HepG2 (cell line): ENCODE results near the gene MGAT5. TPM values are rescaled to one million over a fixed set of nuclear protein-coding genes. Genes with fewer than 3 reads are reported as not detected.
A peak's percentile ranks its signal among the peaks of the same experiment; 100 is the strongest.

Experiments used
- DBP ChIP-seq: sonication (generic); formaldehyde crosslinking; IDR thresholded peaks from 2 replicates; pipeline ENCODE4 v1.4.0; 2020; ENCODE audit warnings: missing genetic modification reagents; ENCODE audit errors: not compliant biosample characterization
- ESRRA ChIP-seq: sonication (generic); formaldehyde crosslinking; IDR thresholded peaks from 2 replicates; pipeline ENCODE4 v1.5.1; 2020; ENCODE audit warnings: mild to moderate bottlenecking, low read depth, missing genetic modification reagents
- POLR2AphosphoS2 ChIP-seq: IDR thresholded peaks from 2 replicates; pipeline ENCODE4 v1.6.1; 2011; ENCODE audit warnings: low read depth, low read length, improper control_type of control experiment
- SCMH1 ChIP-seq: sonication (generic); formaldehyde crosslinking; IDR thresholded peaks from 2 replicates; pipeline ENCODE4 v1.9.0; 2021; ENCODE audit warnings: missing genetic modification reagents, mild to moderate bottlenecking, borderline replicate concordance
- TAF15 ChIP-seq: fragments of 200-400 bp; formaldehyde crosslinking; IDR thresholded peaks from one replicate; pipeline ENCODE4 v1.6.1; 2018; ENCODE audit warnings: mild to moderate bottlenecking, low read depth, low read length; ENCODE audit not compliant: poor library complexity, severe bottlenecking
- TCF7 ChIP-seq: sonication (generic); IDR thresholded peaks from 2 replicates; pipeline ENCODE4 v1.6.1; 2016; ENCODE audit warnings: antibody characterized with exemption, low read depth
- ZBTB10 ChIP-seq: sonication (generic); formaldehyde crosslinking; IDR thresholded peaks from 2 replicates; pipeline ENCODE4 v1.4.0; 2020; ENCODE audit warnings: missing genetic modification reagents, borderline replicate concordance
- ZIK1 ChIP-seq: sonication (generic); formaldehyde crosslinking; IDR thresholded peaks from 2 replicates; pipeline ENCODE4 v1.5.0; 2020; ENCODE audit warnings: mild to moderate bottlenecking, low read depth, missing genetic modification reagents, borderline replicate concordance
- ZNF407 ChIP-seq: sonication (generic); formaldehyde crosslinking; IDR thresholded peaks from one replicate; pipeline ENCODE4 v1.5.1; 2020; ENCODE audit warnings: mild to moderate bottlenecking, missing genetic modification reagents; ENCODE audit errors: not compliant biosample characterization
- ZNF883 ChIP-seq: sonication (generic); formaldehyde crosslinking; IDR thresholded peaks from 2 replicates; pipeline ENCODE4 v1.5.1; 2020; ENCODE audit warnings: mild to moderate bottlenecking, missing genetic modification reagents; ENCODE audit errors: not compliant biosample characterization
- polyA plus RNA-seq, 8 experiments: library from polyadenylated mRNA; depleted of rRNA in 3 of 8; stranded (reverse) in 7 of 8; unstranded in 1 of 8; fragments of >200 nt; fragmentation: Illumina TruSeq in 4 of 8; extraction: Trizol in 4 of 8; gene quantifications; 2 replicates each; pipeline versions ENCODE4 v1.2.1 to v1.2.3, GENCODE V29; 2011 to 2016; ENCODE audit warnings: low read depth in 4 of 8, missing spikeins in 1 of 8, mixed read lengths in 1 of 8; ENCODE audit not compliant: insufficient read depth in 1 of 8
- total RNA-seq, 5 experiments: library from RNA; depleted of rRNA; stranded (reverse); fragments of >200 nt; fragmentation: Illumina TruSeq; extraction: Trizol; gene quantifications; 2 replicates each; pipeline ENCODE4 v1.2.3, GENCODE V29; 2016; ENCODE audit warnings: low read depth in 1 of 5
- TF ChIP-seq, protein P1 (sequence below), 2 experiments: sonication (generic) in 1 of 2; formaldehyde crosslinking in 1 of 2; IDR thresholded peaks; 2 replicates each; pipeline versions ENCODE4 v1.4.0 to v1.6.1; 2016 to 2020; ENCODE audit warnings: borderline replicate concordance in 1 of 2, low read depth in 1 of 2, mild to moderate bottlenecking in 1 of 2, missing genetic modification reagents in 1 of 2

MGAT5 gene
- total and polyA plus RNA-seq, 2 of the 13 experiments (the other 11 are each of a cell fraction or from before 2014, with no cell fraction given), result 33.1 to 60.2 TPM

DNA sequence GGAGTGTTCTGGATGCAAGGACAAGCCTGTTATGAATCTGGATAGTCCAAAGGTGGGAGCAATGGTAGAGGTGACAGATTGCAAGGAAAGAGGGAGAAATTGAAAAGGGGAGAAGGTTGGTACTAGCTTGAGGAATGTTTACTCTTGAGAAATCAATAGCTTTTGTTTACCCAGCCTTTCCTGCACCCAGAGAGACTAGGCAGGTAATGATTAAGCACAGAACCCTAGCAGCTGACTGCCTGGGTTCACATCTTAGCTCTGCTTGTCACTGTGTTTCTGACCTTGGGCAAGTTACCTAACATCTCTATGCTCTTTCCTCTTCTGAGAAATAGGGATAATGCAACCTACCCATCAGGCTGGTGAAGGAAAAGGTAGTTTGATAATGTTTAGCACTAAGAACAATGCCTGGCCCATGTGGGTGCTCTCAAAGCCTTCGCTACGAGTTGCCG, 178.6 kb downstream of the MGAT5 start (continued):
- TF ChIP-seq ZBTB10 (CRISPR knock-in tag) (peak; percentile 69; the same call in 1 of the 2 replicates), ESRRA (CRISPR knock-in tag) (peak; percentile 93), TAF15 (no peak), DBP (CRISPR knock-in tag) (peak; percentile 43), ZNF407 (CRISPR knock-in tag) (no peak), ZIK1 (CRISPR knock-in tag) (no peak), TCF7 (peak; percentile 71), SCMH1 (CRISPR knock-in tag) (no peak), ZNF883 (CRISPR knock-in tag) (no peak), POLR2AphosphoS2 (no peak)
- TF ChIP-seq, protein P1, sequence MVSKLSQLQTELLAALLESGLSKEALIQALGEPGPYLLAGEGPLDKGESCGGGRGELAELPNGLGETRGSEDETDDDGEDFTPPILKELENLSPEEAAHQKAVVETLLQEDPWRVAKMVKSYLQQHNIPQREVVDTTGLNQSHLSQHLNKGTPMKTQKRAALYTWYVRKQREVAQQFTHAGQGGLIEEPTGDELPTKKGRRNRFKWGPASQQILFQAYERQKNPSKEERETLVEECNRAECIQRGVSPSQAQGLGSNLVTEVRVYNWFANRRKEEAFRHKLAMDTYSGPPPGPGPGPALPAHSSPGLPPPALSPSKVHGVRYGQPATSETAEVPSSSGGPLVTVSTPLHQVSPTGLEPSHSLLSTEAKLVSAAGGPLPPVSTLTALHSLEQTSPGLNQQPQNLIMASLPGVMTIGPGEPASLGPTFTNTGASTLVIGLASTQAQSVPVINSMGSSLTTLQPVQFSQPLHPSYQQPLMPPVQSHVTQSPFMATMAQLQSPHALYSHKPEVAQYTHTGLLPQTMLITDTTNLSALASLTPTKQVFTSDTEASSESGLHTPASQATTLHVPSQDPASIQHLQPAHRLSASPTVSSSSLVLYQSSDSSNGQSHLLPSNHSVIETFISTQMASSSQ (IDR thresholded peaks at IDR 0.05; ENCODE audit: low read depth), result peak; percentile 94
- TF ChIP-seq, protein P1 (CRISPR knock-in tag; IDR thresholded peaks at IDR 0.05; ENCODE audit: borderline replicate concordance), result peak; percentile 96
